WERI-Rb-1 (cell line): ENCODE results near the gene ROPN1.
A peak's percentile ranks its signal among the peaks of the same experiment; 100 is the strongest.
"Not testable (repeated sequence)": the region's sequence is repeated elsewhere in the genome, so short reads cannot be mapped to it uniquely, and the experiment has no call there.

Experiments used
- DNase-seq: peaks from one replicate; pipeline ENCODE4 v3.0.0-alpha.2; 2020
- H3K27ac ChIP-seq: fragments of 250-450 bp; sonication (Bioruptor Pico); 2 replicates; pipeline ENCODE4 v1.5.1; 2020; ENCODE audit warnings: mild to moderate bottlenecking, moderate library complexity
- H3K27me3 ChIP-seq: fragments of 250-450 bp; sonication (Bioruptor Pico); 2 replicates; pipeline ENCODE4 v1.5.1; 2021; ENCODE audit warnings: mild to moderate bottlenecking, low read depth, moderate library complexity; ENCODE audit not compliant: insufficient read depth, severe bottlenecking
- H3K36me3 ChIP-seq: fragments of 250-450 bp; sonication (Bioruptor Pico); 2 replicates; pipeline ENCODE4 v1.5.1; 2020; ENCODE audit warnings: mild to moderate bottlenecking, moderate library complexity
- H3K4me3 ChIP-seq: 2 replicates; pipeline ENCODE4 v1.5.1; 2011; ENCODE audit warnings: low read depth, mild to moderate bottlenecking, control low read depth, low read length
- H3K9me3 ChIP-seq: fragments of 250-450 bp; sonication (Bioruptor Pico); 2 replicates; pipeline ENCODE4 v1.5.1; 2021; ENCODE audit warnings: mild to moderate bottlenecking, moderate library complexity; ENCODE audit not compliant: severe bottlenecking
- CTCF ChIP-seq: IDR thresholded peaks from 2 replicates; pipeline ENCODE4 v1.5.1; 2011; ENCODE audit warnings: low read depth, mild to moderate bottlenecking, control low read depth, inconsistent platforms, low read length

Gene ROPN1

GRCh38 chr3:123980539-123980938 lies 11.4 kb downstream of the ROPN1 start:
- no peak for TF ChIP-seq CTCF
- no peaks in the 10 kb centered on the region for H3K9me3 ChIP-seq
- no peaks in the 10 kb centered on the region for H3K36me3 ChIP-seq
- H3K4me3 ChIP-seq, result peak overlapping the region; percentile 66
- no peak overlapping the region for H3K27ac ChIP-seq
- H3K27me3 ChIP-seq, result no peaks in the 10 kb centered on the region
- no peak for DNase-seq

GRCh38 chr3:123979525-123980501 lies 12.1 kb downstream of the ROPN1 start:
- not testable (repeated sequence) for H3K36me3 ChIP-seq, H3K27me3 ChIP-seq, H3K27ac ChIP-seq, H3K9me3 ChIP-seq
- peak; percentile 58 for TF ChIP-seq CTCF
- DNase-seq, result peak; percentile 65
- H3K4me3 ChIP-seq, result peak overlapping the region; percentile 66

GRCh38 chr3:123976904-123977303 lies 15.0 kb downstream of the ROPN1 start:
- DNase-seq, H3K27me3 ChIP-seq: not testable (repeated sequence)

GRCh38 chr3:123976181-123976898 lies 15.6 kb downstream of the ROPN1 start:
- not testable (repeated sequence) for DNase-seq, H3K4me3 ChIP-seq, H3K27ac ChIP-seq, H3K27me3 ChIP-seq, H3K9me3 ChIP-seq, H3K36me3 ChIP-seq

More at GRCh38 chr3:123976904-123977303, 15.0 kb downstream of the ROPN1 start:
- H3K9me3 ChIP-seq, H3K27ac ChIP-seq, H3K4me3 ChIP-seq, H3K36me3 ChIP-seq: not testable (repeated sequence)

GRCh38 chr3:123975030-123975429 lies 16.9 kb downstream of the ROPN1 start:
- H3K27ac ChIP-seq, H3K27me3 ChIP-seq, H3K4me3 ChIP-seq, H3K9me3 ChIP-seq, DNase-seq, H3K36me3 ChIP-seq: not testable (repeated sequence)

GRCh38 chr3:123971406-123971805 lies 20.5 kb downstream of the ROPN1 start:
- Histone ChIP-seq H3K27me3 (peaks cover 4% of the 10 kb centered on the region), H3K36me3 (no peaks in the 10 kb centered on the region), H3K27ac (no peak overlapping the region), H3K4me3 (no peak overlapping the region), H3K9me3 (no peaks in the 10 kb centered on the region)
- TF ChIP-seq CTCF, result no peak
- DNase-seq, result no peak

GRCh38 chr3:123967260-123967659 lies 24.7 kb downstream of the ROPN1 start:
- not testable (repeated sequence) for DNase-seq, H3K36me3 ChIP-seq, H3K27ac ChIP-seq, H3K9me3 ChIP-seq, H3K4me3 ChIP-seq, H3K27me3 ChIP-seq

GRCh38 chr3:123966799-123967198 lies 25.1 kb downstream of the ROPN1 start:
- not testable (repeated sequence) for H3K4me3 ChIP-seq, DNase-seq, H3K36me3 ChIP-seq, H3K9me3 ChIP-seq, H3K27ac ChIP-seq, H3K27me3 ChIP-seq

GRCh38 chr3:123964793-123965192 lies 27.1 kb downstream of the ROPN1 start:
- DNase-seq, H3K27me3 ChIP-seq, H3K36me3 ChIP-seq, H3K4me3 ChIP-seq, H3K9me3 ChIP-seq, H3K27ac ChIP-seq: not testable (repeated sequence)
